Measurements from ENCODE around the gene KPNA6. TPM values are rescaled to one million over a fixed set of nuclear protein-coding genes. Genes with fewer than 3 reads are reported as not detected.
A peak's percentile ranks its signal among the peaks of the same experiment; 100 is the strongest.

KPNA6 gene
- total and polyA plus RNA-seq, 2 of the 13 experiments (the other 11 are each of a cell fraction or from before 2014, with no cell fraction given) = 22.0 to 47.5 TPM

DNA sequence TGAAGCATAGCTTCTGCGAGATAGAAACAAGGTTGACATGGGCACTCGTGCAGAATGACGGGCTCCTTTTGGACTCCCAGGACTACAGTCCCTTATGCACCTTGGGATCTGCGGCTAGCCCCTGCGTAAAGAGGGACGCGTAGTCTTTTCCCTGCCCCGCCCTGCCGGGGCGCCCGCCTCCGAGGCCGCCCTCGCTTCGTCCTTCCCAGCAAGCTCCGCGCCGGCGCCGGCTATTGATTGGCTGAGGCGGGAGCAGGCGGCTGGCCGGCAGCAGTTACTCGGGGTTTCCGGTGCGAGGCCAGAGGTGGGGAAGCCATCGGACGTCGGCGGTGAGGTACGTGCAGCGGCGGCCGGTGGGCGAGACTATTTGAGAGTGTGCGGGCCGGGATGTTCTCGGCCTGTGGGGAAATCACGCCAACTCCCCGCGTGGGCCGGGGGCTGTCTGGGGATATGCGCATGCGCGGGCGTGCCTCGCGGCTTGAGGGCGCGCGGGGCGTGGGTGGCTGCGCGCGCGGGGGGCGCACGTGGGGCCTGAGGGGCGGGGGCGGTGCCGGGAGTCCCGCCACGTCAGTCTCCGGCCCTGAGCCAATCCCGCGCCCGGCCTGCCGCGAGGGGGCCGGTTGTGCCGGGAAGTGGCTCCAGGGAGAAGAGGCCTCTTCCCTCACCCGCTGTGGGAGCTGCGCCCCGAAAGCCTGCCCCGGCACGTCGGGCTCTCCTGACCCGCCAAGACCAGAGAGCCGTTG is 71.8 kb downstream of the KPNA6 start, which contains the start of gene TXLNA (continued):
- TF ChIP-seq ZBTB49 (CRISPR knock-in tag; IDR thresholded peaks at IDR 0.05; ENCODE audit: borderline replicate concordance) (no peak), TSC22D2 (CRISPR knock-in tag; IDR thresholded peaks at IDR 0.05; ENCODE audit: borderline replicate concordance) (peak; percentile 21; the same call in 1 of the 2 replicates), JUN (CRISPR knock-in tag; IDR thresholded peaks at IDR 0.05) (peak; percentile 45; the same call in 1 of the 2 replicates), HNRNPUL1 (IDR thresholded peaks at IDR 0.05; ENCODE audit: low read depth, low read length) (0 out of 2 replicates have a peak, but pooled peaks have one; percentile 68), SMYD3 (CRISPR knock-in tag; IDR thresholded peaks at IDR 0.05) (peak; percentile 96), KLF11 (CRISPR knock-in tag; IDR thresholded peaks at IDR 0.05) (0 out of 2 replicates have a peak, but pooled peaks have one; percentile 32), SP4 (CRISPR knock-in tag; IDR thresholded peaks at IDR 0.05) (peak; percentile 93), CHCHD3 (CRISPR knock-in tag; IDR thresholded peaks at IDR 0.05) (no peak), HOMEZ (CRISPR knock-in tag; IDR thresholded peaks at IDR 0.05; ENCODE audit: low read depth) (peak; percentile 33; the same call in 1 of the 2 replicates), ATAD3A (CRISPR knock-in tag; IDR thresholded peaks at IDR 0.05) (no peak), TEAD2 (CRISPR knock-in tag; IDR thresholded peaks at IDR 0.05) (no peak; the same call in 1 of the 2 replicates), REST (IDR thresholded peaks at IDR 0.05; ENCODE audit: borderline replicate concordance in 1 of 2, low read depth in 1 of 2, low read length in 2 of 2) (0 out of 4 replicates have a peak, but pooled peaks of 1 of the 2 experiments have one; percentile 11), PHF21A (CRISPR knock-in tag; IDR thresholded peaks at IDR 0.05) (peak; percentile 85)
- TF ChIP-seq, protein P1, sequence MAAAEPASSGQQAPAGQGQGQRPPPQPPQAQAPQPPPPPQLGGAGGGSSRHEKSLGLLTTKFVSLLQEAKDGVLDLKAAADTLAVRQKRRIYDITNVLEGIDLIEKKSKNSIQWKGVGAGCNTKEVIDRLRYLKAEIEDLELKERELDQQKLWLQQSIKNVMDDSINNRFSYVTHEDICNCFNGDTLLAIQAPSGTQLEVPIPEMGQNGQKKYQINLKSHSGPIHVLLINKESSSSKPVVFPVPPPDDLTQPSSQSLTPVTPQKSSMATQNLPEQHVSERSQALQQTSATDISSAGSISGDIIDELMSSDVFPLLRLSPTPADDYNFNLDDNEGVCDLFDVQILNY (CRISPR knock-in tag; conservative IDR thresholded peaks at IDR 0.05) = no peak
- TF ChIP-seq, protein P2, sequence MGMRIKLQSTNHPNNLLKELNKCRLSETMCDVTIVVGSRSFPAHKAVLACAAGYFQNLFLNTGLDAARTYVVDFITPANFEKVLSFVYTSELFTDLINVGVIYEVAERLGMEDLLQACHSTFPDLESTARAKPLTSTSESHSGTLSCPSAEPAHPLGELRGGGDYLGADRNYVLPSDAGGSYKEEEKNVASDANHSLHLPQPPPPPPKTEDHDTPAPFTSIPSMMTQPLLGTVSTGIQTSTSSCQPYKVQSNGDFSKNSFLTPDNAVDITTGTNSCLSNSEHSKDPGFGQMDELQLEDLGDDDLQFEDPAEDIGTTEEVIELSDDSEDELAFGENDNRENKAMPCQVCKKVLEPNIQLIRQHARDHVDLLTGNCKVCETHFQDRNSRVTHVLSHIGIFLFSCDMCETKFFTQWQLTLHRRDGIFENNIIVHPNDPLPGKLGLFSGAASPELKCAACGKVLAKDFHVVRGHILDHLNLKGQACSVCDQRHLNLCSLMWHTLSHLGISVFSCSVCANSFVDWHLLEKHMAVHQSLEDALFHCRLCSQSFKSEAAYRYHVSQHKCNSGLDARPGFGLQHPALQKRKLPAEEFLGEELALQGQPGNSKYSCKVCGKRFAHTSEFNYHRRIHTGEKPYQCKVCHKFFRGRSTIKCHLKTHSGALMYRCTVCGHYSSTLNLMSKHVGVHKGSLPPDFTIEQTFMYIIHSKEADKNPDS (CRISPR knock-in tag; IDR thresholded peaks at IDR 0.05) = peak; percentile 80; the same call in 1 of the 2 replicates
